ENCODE data around the gene C12orf75. TPM values are rescaled to one million over a fixed set of nuclear protein-coding genes. Genes with fewer than 3 reads are reported as not detected.

Gene C12orf75
- total RNA-seq, 2 donors from 2014 or later: 80.4 to 91.9 TPM

DNA sequence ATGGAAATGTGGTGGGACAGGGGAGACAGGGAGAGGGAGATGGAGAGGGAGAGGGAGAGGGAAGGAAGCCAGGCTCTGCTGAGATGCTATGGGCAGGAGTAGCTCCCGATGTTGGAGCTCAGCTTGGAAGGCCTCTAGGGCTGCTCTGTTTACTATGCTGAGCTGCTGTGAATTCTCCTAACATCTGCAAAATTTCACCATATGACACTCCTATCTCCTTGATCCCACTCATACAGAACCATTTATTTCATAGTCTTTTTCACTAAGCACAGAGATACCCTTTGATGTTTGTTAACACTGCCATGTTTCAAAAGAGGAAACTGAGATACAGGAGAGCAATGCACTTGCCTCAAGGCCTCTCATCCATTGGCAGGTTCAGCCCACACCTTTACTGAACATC, 60.7 kb downstream of the C12orf75 start:
- H3K27ac ChIP-seq: no peak overlapping the region
- H3K9me3 ChIP-seq: no peaks in the 10 kb centered on the region
- H3K4me3 ChIP-seq: no peak overlapping the region
- DNase-seq (ENCODE audit: low spot score) (no peak), ATAC-seq (ENCODE audit: insufficient number of reproducible peaks, low FRiP score, low read depth) (no peak)
- no peaks in the 10 kb centered on the region for H3K27me3 ChIP-seq (replicated peaks; ENCODE audit: insufficient read depth)
- peaks cover 5 to 19% of the 10 kb centered on the region in 2 donors for H3K4me1 ChIP-seq (ENCODE audit: control insufficient read depth in 1 of 2, low read depth in 2 of 2)
- TF ChIP-seq, protein P1, sequence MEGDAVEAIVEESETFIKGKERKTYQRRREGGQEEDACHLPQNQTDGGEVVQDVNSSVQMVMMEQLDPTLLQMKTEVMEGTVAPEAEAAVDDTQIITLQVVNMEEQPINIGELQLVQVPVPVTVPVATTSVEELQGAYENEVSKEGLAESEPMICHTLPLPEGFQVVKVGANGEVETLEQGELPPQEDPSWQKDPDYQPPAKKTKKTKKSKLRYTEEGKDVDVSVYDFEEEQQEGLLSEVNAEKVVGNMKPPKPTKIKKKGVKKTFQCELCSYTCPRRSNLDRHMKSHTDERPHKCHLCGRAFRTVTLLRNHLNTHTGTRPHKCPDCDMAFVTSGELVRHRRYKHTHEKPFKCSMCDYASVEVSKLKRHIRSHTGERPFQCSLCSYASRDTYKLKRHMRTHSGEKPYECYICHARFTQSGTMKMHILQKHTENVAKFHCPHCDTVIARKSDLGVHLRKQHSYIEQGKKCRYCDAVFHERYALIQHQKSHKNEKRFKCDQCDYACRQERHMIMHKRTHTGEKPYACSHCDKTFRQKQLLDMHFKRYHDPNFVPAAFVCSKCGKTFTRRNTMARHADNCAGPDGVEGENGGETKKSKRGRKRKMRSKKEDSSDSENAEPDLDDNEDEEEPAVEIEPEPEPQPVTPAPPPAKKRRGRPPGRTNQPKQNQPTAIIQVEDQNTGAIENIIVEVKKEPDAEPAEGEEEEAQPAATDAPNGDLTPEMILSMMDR (IDR thresholded peaks at IDR 0.05): no peak
- H3K36me3 ChIP-seq: no peaks in the 10 kb centered on the region

DNA sequence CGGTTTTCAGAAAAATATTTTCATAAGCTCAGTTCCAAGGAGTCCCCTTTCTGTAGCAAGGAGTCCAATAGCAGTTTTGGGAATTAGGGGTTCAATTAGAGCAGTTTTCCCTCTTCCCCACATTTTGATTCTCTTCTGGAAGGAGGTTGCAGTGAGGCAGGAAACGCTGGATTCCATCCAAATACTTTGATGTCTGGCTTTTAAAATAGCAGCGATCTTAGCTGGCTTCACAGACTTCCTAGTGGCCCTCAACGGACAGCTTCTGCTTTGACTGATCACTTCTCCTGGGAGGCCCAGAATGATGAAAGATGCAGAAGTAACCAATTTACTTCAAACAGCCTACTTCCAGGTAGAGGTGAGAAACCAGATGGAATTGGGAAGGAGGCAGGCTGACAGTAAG, 63.1 kb downstream of the C12orf75 start:
- no peak for DNase-seq (ENCODE audit: low spot score)
- ATAC-seq (ENCODE audit: insufficient number of reproducible peaks, low FRiP score, low read depth): no peak
- Histone ChIP-seq H3K9me3 (no peaks in the 10 kb centered on the region), H3K27ac (no peak overlapping the region), H3K36me3 (no peaks in the 10 kb centered on the region), H3K4me1 (ENCODE audit: control insufficient read depth in 1 of 2, low read depth in 2 of 2) (peaks cover 5 to 25% of the 10 kb centered on the region in 2 donors), H3K27me3 (replicated peaks; ENCODE audit: insufficient read depth) (no peaks in the 10 kb centered on the region), H3K4me3 (no peak overlapping the region)
- TF ChIP-seq, protein P1 (IDR thresholded peaks at IDR 0.05): no peak

DNA sequence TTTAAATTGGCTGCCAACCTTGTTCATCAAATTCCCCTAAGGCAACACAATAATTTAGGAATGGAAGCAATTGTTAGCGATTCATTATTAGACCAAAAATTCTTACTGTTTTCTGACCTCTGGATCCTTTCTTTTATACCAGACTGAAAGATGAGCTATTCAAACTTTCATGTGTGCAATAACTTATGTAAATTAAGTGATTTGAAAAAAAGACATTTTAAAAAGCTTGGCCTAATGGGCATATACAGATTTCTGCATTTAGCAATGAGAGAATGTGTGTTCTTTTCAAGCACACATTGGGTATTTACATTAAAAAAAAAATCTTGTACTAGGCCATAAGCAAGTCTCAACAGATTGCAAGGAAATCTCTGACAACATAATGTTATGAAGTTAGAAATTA, 65.5 kb downstream of the C12orf75 start:
- H3K4me3 ChIP-seq: no peak overlapping the region
- TF ChIP-seq, protein P1 (IDR thresholded peaks at IDR 0.05): no peak
- H3K9me3 ChIP-seq: no peaks in the 10 kb centered on the region
- H3K27ac ChIP-seq: no peak overlapping the region
- no peak for ATAC-seq (ENCODE audit: insufficient number of reproducible peaks, low FRiP score, low read depth)
- no peaks in the 10 kb centered on the region for H3K36me3 ChIP-seq
- H3K27me3 ChIP-seq (replicated peaks; ENCODE audit: insufficient read depth): no peaks in the 10 kb centered on the region
- no peak for DNase-seq (ENCODE audit: low spot score)
- peaks cover 5 to 25% of the 10 kb centered on the region in 2 donors for H3K4me1 ChIP-seq (ENCODE audit: control insufficient read depth in 1 of 2, low read depth in 2 of 2)

DNA sequence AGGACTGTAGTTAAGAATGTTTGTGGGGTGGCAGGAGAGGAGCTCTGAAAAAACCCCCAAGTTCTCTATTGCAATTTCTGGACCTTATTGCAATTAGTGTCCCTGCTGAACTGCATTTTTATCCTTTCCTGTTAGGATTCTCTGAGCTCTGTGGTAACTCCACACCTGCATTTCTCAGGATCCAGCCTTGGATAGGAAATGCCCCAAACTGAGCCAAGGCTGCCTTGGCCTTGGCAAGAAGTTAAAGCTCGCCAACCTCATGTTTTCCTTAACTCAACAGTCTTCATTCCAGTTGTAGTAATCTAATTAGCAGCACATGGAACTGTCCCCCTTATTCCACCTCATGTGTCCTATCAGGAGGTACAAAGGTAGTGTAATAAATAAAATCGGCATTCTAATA, 66.5 kb downstream of the C12orf75 start:
- H3K36me3 ChIP-seq: no peaks in the 10 kb centered on the region
- no peak overlapping the region for H3K4me3 ChIP-seq
- H3K9me3 ChIP-seq: no peaks in the 10 kb centered on the region
- DNase-seq (ENCODE audit: low spot score) (no peak), ATAC-seq (ENCODE audit: insufficient number of reproducible peaks, low FRiP score, low read depth) (no peak)
- TF ChIP-seq, protein P1 (IDR thresholded peaks at IDR 0.05): no peak
- H3K27ac ChIP-seq: no peak overlapping the region
- H3K4me1 ChIP-seq (ENCODE audit: control insufficient read depth in 1 of 2, low read depth in 2 of 2): peaks cover 5 to 25% of the 10 kb centered on the region in 2 donors
- no peaks in the 10 kb centered on the region for H3K27me3 ChIP-seq (replicated peaks; ENCODE audit: insufficient read depth)

DNA sequence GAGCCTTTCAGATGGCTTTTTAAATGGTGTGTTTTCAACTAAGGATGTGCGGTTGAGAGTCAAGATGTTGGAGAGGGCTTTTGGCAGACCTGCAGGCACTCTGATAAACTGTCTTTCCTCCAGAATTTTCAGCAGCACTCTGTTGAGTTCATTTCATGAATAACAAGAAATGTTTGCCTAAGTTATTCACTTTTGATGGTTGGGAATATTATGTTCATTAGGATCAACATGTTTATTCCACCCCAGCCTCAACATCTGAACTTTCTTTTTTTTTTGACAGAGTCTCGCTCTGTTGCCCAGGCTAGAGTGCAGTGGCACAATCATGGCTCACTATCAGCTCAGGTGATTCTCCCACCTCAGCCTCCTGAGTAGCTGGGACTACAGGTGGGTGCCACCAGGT, 68.4 kb downstream of the C12orf75 start:
- Histone ChIP-seq H3K36me3 (no peaks in the 10 kb centered on the region), H3K4me3 (no peak overlapping the region), H3K4me1 (ENCODE audit: control insufficient read depth in 1 of 2, low read depth in 2 of 2) (peaks cover 2 to 19% of the 10 kb centered on the region in 2 donors), H3K27me3 (replicated peaks; ENCODE audit: insufficient read depth) (no peaks in the 10 kb centered on the region), H3K27ac (no peak overlapping the region), H3K9me3 (no peaks in the 10 kb centered on the region)
- ATAC-seq (ENCODE audit: insufficient number of reproducible peaks, low FRiP score, low read depth): no peak
- TF ChIP-seq, protein P1 (IDR thresholded peaks at IDR 0.05): no peak
- DNase-seq (ENCODE audit: low spot score): no peak
